DOHH2 (cell line): ENCODE results near the gene EEF1E1.

Experiments used
- CTCF ChIP-seq: fragments of 200-600 bp; sonication (generic); IDR thresholded peaks from one replicate; pipeline ENCODE4 v1.5.1; 2014; ENCODE audit warnings: antibody characterized with exemption, mild to moderate bottlenecking, low read depth, low read length; ENCODE audit not compliant: poor library complexity, severe bottlenecking
- EZH2phosphoT487 ChIP-seq: fragments of 200-600 bp; sonication (generic); IDR thresholded peaks from 2 replicates; pipeline ENCODE4 v1.6.1; 2017; ENCODE audit warnings: borderline replicate concordance, mild to moderate bottlenecking, antibody characterized with exemption, low read length, moderate library complexity, mixed read lengths

- TF ChIP-seq CTCF (no peak), EZH2phosphoT487 (no peak)
Observed at GRCh38 chr6:8143945-8144344, 41.6 kb upstream of the EEF1E1 start.
